ENCODE data around the gene MAML3.

MAML3 gene

DNA sequence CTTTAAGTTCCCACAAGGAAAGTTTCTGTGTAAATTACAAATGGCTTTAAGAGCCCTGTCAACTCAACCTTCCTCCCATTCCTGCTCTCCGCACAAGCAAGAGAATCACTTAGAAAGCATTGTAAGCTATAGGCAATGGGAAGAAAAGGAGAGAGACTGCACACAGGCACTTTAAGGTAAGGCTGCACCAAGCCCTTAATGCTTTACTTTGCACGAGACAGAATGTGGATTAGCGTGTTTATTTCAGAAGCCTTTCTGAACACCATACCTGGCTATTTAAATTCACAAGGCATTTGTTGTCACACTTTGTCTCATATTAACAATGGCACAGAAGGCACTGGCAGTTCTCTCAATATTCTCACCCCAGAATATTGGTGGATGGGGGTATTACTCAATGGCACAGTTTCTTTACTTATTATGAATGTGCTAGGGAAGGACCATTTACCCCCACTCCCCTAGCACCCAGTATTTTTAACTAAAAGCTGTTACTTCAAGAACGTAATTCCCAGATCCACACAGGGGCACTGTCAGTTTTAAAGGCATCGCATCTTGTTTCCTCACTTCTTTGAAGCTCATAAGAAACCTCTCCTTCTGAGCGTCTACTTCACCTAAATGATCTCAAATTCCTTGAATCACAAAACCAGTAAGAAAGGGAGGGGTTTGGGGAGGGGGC, 150.0 kb downstream of the MAML3 start:
- DNase-seq (ENCODE audit: low read depth in 3 of 3): no peak

GRCh38 chr4:140000232-140000631, 153.8 kb downstream of the MAML3 start:
- no peak for DNase-seq (ENCODE audit: low read depth in 3 of 3)

DNA sequence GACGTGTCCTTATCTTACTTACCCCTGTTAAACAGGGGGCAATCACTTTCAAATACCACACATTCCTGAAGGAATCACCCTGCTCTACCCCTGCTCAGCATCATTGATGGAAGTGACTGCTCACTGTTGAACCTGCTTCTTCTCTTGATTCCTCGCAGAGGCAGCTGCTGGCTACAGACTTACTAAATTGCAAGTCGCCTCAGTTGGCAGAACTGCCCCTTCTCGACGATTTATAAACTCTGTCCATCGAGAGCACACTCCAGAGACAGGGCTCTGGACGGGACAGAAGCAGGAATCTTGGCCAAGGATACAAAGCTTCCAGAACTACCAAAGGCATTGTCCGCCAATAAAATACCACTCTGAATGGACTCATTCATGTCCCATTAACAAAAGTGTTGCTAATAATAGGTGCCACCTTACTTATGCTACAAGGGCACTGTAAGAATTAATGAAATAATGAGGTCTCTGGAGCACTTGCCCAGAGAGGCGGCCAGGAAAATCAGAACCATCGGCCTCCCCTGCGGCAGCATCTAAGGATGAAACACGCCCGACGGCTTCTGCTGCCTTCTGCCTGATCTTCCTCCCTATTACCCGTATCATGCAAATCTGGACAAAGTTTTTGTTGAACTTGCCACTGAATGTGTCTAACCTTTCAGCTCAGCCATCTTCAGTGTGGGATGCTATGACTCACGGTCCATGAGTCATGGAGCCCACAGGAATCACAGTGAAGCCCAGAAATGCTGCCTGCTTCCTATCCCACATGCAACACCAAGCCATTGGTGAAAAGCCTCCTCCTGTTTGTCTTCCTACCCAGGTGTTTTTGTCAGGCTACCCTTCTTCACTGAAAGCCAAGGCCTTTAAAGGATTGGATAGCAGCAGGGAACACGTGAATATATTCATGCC, 164.9 kb downstream of the MAML3 start:
- peak; percentile 8 to 54 (median 27) for DNase-seq (ENCODE audit: low read depth in 3 of 3)

- no peak for DNase-seq (ENCODE audit: low read depth in 3 of 3)
These were observed 166.5 kb downstream of the MAML3 start for GRCh38 chr4:139987502-139987850.

DNA sequence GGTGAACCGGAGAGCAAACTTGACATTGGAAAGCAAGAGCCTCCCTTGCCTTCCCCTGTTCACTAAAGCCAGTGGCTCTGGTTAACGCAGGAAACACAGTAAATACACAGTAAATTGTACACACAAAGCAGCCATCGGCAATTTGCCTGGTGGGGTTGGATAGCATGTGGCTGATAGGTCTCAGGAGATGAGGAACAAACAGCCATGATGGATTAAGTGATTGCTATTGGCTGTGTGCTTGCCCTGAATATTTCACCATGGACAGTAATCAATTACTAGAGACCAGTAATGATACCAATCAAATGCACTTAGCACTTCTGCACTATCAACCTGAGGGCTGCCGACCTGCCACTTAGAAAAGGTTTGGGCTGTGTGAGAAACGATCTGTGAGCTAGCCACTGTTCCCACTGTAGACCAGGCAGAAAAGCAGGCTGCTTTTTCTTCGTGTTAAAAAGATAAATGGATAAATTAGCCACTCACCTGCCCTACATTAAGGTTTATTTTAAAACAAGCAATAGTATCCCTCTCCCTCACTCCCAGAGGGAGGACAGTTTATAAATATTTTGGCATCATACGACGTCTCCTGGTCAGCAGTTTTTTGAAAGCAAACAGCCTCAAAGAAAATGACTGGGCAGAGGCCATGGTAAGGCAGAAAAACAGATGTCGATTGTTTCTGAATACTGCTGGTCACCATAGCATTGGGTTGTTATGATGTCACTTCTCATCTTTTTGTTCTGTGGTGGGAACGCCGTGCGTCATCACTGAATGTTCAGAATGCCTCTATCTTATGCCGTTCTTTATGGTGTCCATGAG, 167.1 kb downstream of the MAML3 start:
- DNase-seq (ENCODE audit: low read depth in 3 of 3): no peak

GRCh38 chr4:139986106-139986505, 167.9 kb downstream of the MAML3 start:
- no peak for DNase-seq (ENCODE audit: low read depth in 3 of 3)

- no peak for DNase-seq (ENCODE audit: low read depth in 3 of 3)
These were observed 168.6 kb downstream of the MAML3 start for GRCh38 chr4:139985401-139985800.

- DNase-seq (ENCODE audit: low read depth in 3 of 3): no peak
These were observed 169.5 kb downstream of the MAML3 start for GRCh38 chr4:139984471-139984870.

DNA sequence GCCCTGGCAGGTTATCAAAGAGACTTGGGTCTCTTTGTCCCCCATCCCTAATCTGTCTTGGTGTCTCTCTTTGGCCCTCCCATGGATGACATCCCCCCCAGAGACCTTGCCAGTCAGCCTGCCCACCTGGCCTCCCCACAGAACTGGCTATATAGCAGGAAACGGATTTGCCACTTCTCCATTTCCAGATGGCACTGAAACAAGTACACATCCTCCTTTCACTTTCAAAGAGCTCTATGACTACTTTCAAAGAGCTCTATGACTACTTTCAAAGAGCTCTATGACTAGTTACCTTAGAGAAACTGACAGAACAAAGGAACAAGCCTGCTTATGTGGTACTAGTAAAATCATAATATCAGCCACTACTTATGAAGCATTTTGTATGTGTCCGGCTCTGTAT, 175.3 kb downstream of the MAML3 start:
- DNase-seq (ENCODE audit: low read depth in 3 of 3): no peak

GRCh38 chr4:139977838-139978609, 176.0 kb downstream of the MAML3 start:
- no peak for DNase-seq (ENCODE audit: low read depth in 3 of 3)

GRCh38 chr4:139975830-139976272, 178.1 kb downstream of the MAML3 start:
- DNase-seq (ENCODE audit: low read depth in 3 of 3): no peak

GRCh38 chr4:139973616-139974015, 180.4 kb downstream of the MAML3 start:
- DNase-seq (ENCODE audit: low read depth in 3 of 3): no peak

DNA sequence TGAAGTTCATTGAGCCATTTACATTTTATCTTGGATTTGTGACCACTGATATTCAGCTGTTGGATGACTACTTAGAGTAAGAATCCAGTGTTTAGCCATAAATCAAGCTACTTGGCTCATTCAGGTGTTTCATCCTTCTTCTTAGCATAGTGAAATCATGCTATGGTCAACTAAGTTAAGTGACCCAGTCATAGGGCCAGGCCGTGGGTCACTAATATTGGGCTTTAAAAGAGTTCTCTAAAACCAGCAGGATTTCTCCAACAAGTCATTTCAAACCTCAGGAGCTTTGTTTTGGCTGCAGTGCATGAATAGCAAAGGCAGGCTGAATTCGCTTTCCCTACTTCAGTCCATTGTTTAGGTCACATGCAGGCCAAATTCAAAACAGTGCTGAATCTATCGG, 181.0 kb downstream of the MAML3 start:
- DNase-seq (ENCODE audit: low read depth in 3 of 3): no peak

DNA sequence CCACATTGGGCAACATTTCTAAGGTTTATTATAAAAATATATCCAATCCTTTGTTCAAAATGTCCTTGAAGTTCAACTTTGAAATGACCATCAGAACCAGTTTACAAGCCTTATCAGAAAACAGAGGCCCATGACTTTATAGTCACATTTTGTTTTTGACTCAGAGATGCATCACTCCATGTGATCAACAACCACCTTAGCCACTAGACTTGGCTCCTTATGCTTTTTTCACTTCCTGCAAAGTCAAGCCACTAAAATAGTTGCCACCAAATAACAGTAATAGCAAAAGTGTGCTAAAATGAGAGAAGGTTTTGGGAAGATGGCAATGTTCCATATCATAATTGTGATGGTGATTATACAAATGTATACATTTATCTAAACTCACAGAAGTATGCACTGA, 181.7 kb downstream of the MAML3 start:
- DNase-seq (ENCODE audit: low read depth in 3 of 3): no peak

GRCh38 chr4:139971111-139971510, 182.9 kb downstream of the MAML3 start:
- no peak for DNase-seq (ENCODE audit: low read depth in 3 of 3)

DNA sequence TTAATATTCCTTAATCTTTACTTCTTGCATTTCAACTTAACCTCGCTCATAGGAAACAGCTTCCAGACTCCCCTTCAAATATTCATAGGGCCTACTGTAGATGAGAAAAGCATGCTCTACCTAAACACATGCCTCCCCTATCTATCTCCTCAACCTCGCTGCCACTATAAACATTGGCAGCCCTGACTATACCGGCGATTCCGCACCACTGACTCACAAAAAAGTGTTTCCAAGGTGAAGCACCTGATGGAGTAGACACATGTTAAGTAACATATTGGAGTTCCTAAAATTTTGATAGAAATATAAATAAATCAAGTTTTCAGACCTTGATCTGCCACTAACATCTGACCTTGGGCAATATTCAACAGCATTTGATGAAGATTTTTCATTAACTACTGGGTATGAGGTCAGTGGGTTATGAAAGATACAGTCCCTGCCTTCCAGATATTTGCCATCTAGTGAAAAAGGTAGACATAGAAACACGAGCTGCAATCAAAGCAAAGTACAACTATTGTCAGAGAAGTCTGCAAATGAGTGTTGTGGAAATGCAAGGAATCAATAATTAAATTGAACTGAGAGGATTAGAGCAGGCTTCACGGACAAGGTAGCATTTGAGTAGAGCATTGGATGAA, 184.2 kb downstream of the MAML3 start:
- DNase-seq (ENCODE audit: low read depth in 3 of 3): no peak

DNA sequence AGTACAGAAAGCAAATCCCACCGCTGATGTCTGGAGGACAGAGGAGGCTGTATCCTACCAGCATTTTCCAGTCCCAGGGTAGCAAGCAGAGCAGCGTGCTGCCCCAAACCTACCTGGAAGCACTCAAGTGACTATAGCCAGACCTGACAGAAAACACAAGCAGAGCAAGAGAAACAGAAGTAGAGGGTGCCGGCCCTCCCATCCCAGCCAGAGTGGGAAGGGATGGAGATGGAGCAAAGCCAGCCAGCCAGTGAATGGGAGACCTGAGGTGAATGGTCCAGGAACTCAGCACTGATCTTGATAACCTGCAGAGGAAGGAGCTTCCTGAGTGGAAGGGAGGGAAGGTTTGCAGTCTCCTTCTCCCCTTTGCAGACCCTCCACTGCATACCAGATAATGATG, 185.2 kb downstream of the MAML3 start:
- no peak for DNase-seq (ENCODE audit: low read depth in 3 of 3)

- DNase-seq (ENCODE audit: low read depth in 3 of 3): no peak
These were observed 187.6 kb downstream of the MAML3 start for GRCh38 chr4:139966383-139966782.

- DNase-seq (ENCODE audit: low read depth in 3 of 3): no peak
These were observed 188.2 kb downstream of the MAML3 start for GRCh38 chr4:139965789-139966188.

- no peak for DNase-seq (ENCODE audit: low read depth in 3 of 3)
These were observed 190.3 kb downstream of the MAML3 start for GRCh38 chr4:139963708-139964107.

DNA sequence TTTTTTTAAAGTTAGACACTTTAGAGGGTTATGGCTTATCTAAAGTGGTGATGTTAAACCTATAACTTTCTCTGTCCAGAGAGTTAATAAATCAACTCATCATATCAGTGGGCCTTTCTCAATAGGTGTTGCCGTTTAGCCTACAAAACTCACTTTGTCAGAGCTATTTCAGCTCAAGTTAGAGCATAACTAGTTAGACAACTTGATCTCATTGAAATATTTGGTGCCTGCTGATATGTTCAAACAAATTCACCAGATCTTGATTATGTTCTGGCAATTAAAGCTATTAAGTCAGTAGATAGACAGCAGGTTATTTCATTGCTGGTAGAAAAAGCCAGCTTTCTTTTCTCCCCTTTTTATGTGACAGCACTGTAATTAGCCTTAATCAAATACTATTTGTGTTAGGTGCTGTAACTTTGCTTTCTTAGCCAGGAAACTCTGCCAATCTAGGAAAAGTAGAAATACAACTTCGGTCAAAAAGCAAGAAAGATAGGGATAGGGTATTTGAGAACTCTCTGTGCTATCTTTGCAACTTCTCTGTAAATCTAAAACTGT, 191.8 kb downstream of the MAML3 start:
- DNase-seq (ENCODE audit: low read depth in 3 of 3): no peak
